ENCODE measurements around the gene OR2L8.
A peak's percentile ranks its signal among the peaks of the same experiment; 100 is the strongest.
"Not testable (repeated sequence)": the region's sequence is repeated elsewhere in the genome, so short reads cannot be mapped to it uniquely, and the experiment has no call there.

The OR2L8 gene

DNA sequence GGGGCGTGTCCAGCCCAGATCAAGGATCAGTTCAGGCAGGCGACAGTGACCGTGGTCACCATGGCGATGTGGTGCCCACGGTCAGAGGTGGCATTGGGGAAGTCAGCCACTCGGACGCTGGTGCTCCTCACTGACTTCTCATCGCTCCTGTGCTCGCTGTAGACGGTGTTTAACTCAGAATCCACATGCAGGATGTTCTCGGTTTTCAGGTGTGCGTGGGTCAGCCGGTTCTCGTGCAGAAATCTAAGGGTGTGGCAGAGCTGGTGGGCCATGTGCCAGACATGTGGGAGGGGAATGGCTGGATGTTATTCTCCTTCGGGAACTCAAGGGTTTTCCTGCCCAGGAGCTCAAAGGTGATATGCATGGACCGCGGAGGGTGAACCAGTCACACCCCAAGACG lies 12.2 kb upstream of the OR2L8 start:
- H3K9me3 ChIP-seq (ENCODE audit: control extremely low read depth in 1 of 5, control insufficient read depth in 4 of 5, insufficient read depth in 2 of 5, low read depth in 1 of 5, low read length in 4 of 5) = peaks cover 0 to 3% (median 0%) of the 10 kb centered on the region in 5 experiments
- no peak overlapping the region for H3K4me3 ChIP-seq (ENCODE audit: control insufficient read depth in 1 of 7, extremely low read depth in 1 of 7, insufficient read depth in 4 of 7, low read depth in 2 of 7, low read length in 6 of 7)
- no peaks in the 10 kb centered on the region for H3K27me3 ChIP-seq (replicated peaks in 2 of 5; ENCODE audit: control insufficient read depth in 4 of 5, insufficient read depth in 5 of 5, low read length in 4 of 5)
- no peak overlapping the region for H3K27ac ChIP-seq (ENCODE audit: insufficient read depth in 1 of 2, low read depth in 1 of 2, low read length in 2 of 2, poor library complexity in 1 of 2, severe bottlenecking in 2 of 2)
- 97% methylated on average over 18 of the region's 18 CpGs for WGBS (ENCODE audit: insufficient coverage)
- POLR2A ChIA-PET = no interaction called here
- H3K4me1 ChIP-seq (ENCODE audit: control extremely low read depth in 1 of 4, control insufficient read depth in 4 of 4, insufficient read depth in 4 of 4, low read length in 3 of 4) = peaks cover 0 to 12% (median 2%) of the 10 kb centered on the region in 4 experiments
- DNase-seq = no peak
- CTCF ChIA-PET = interaction anchor here (0.6 to 2.1 kb wide), 15 partner anchors 8 to 869 kb away, joined by 3 to 7 read pairs (median 3); partner anchors contain the start of gene OR2AJ1
- H3K36me3 ChIP-seq (ENCODE audit: control insufficient read depth in 4 of 4, insufficient read depth in 4 of 4, low read length in 3 of 4) = no peaks in the 10 kb centered on the region

DNA sequence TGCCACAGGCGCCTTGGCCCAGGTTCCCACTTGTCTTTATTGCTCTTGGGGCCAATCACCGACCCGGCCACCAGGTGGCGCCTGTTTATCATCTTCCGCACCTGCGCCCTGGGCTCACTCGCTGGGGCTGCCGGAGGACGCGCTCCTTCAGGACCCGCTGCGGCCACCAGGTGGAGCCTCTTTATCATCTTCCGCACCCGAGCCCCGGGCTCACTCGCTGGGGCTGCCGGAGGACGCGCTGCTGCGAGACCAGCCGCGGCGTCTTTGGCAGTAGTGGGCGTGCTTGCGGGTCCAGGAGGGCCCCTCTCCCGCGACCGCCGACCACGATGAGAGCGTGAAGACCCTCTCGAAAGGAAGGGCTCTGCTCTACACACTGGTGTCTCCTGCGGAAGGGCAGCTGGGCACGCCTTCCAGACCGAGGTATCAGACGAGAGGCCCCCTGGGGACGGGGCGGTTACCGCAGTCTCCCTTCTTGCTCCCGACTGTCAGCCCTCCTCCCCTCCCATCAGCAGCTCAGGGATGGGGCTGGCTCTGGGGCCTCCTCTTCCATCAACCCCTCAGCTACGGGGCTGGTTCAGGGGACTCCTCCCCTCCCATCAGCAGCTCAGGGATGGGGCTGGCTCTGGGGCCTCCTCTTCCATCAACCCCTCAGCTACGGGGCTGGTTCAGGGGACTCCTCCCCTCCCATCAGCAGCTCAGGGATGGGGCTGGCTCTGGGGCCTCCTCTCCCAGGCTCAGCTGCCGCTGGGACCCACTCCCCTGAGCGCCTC lies 11.5 kb upstream of the OR2L8 start:
- H3K27ac ChIP-seq (ENCODE audit: insufficient read depth in 1 of 2, low read depth in 1 of 2, low read length in 2 of 2, poor library complexity in 1 of 2, severe bottlenecking in 2 of 2) = peak overlapping the region; percentile 13 to 60

GRCh38 chr1:247942624-247943023 lies 6.0 kb upstream of the OR2L8 start:
- CTCF ChIA-PET = no interaction called here
- DNase-seq = no peak
- Histone ChIP-seq H3K27me3 (replicated peaks in 2 of 5; ENCODE audit: control insufficient read depth in 4 of 5, insufficient read depth in 5 of 5, low read length in 4 of 5) (no peaks in the 10 kb centered on the region), H3K36me3 (ENCODE audit: control insufficient read depth in 4 of 4, insufficient read depth in 4 of 4, low read length in 3 of 4) (no peaks in the 10 kb centered on the region), H3K27ac (ENCODE audit: insufficient read depth in 1 of 2, low read depth in 1 of 2, low read length in 2 of 2, poor library complexity in 1 of 2, severe bottlenecking in 2 of 2) (no peak overlapping the region), H3K9me3 (ENCODE audit: control extremely low read depth in 1 of 5, control insufficient read depth in 4 of 5, insufficient read depth in 2 of 5, low read depth in 1 of 5, low read length in 4 of 5) (no peaks in the 10 kb centered on the region), H3K4me1 (ENCODE audit: control extremely low read depth in 1 of 4, control insufficient read depth in 4 of 4, insufficient read depth in 4 of 4, low read length in 3 of 4) (peaks cover 0 to 13% (median 2%) of the 10 kb centered on the region in 4 experiments), H3K4me3 (ENCODE audit: control insufficient read depth in 1 of 7, extremely low read depth in 1 of 7, insufficient read depth in 4 of 7, low read depth in 2 of 7, low read length in 6 of 7) (no peak overlapping the region)
- POLR2A ChIA-PET = no interaction called here
- WGBS (ENCODE audit: insufficient coverage) = 100% methylated on average over 1 of the region's 6 CpGs

More for the DNA sequence above, 11.5 kb upstream of the OR2L8 start:
- H3K36me3 ChIP-seq (ENCODE audit: control insufficient read depth in 4 of 4, insufficient read depth in 4 of 4, low read length in 3 of 4); H3K27me3 ChIP-seq (replicated peaks in 2 of 5; ENCODE audit: control insufficient read depth in 4 of 5, insufficient read depth in 5 of 5, low read length in 4 of 5); H3K9me3 ChIP-seq (ENCODE audit: control extremely low read depth in 1 of 5, control insufficient read depth in 4 of 5, insufficient read depth in 2 of 5, low read depth in 1 of 5, low read length in 4 of 5): not testable (repeated sequence)
- peak; percentile 90 to 99 (median 97) for DNase-seq
- 15% methylated on average over 38 of the region's 44 CpGs for WGBS (ENCODE audit: insufficient coverage)
- H3K4me3 ChIP-seq (ENCODE audit: control insufficient read depth in 1 of 7, extremely low read depth in 1 of 7, insufficient read depth in 4 of 7, low read depth in 2 of 7, low read length in 6 of 7) = peak overlapping the region; percentile 62 to 90 (median 79)
- peaks cover 0 to 13% (median 2%) of the 10 kb centered on the region in 4 experiments for H3K4me1 ChIP-seq (ENCODE audit: control extremely low read depth in 1 of 4, control insufficient read depth in 4 of 4, insufficient read depth in 4 of 4, low read length in 3 of 4)
- POLR2A ChIA-PET = interaction anchor here (0.5 kb wide), 1 partner anchor 346 kb away, joined by 3 read pairs; no protein-coding TSS in a partner anchor
- CTCF ChIA-PET = interaction anchor here (0.6 to 2.1 kb wide), 17 partner anchors 13 to 869 kb away, joined by 3 to 7 read pairs (median 3); partner anchors contain the start of gene OR2AJ1

DNA sequence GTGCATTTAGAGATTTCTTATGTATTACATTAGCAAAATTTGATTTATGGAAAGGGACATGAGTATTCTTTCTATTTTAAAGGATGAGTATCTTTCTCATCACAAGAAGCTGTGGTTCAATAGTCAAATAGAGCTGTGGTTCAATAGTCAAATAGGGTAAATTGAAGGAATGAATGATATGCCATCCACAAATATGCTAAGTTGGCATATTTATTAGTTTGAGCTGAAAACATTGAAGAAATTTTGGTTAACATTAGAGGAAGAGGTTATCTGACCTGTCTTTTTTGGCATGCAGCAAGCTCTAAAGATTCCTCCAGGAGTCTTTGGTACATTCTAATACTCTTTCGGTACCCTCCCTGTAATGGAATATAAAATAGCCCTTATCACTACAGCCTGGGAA lies 4.8 kb downstream of the OR2L8 start:
- 100% methylated on average over 1 of the region's 1 CpG for WGBS (ENCODE audit: insufficient coverage)
- ChIA-PET POLR2A (no interaction called here), CTCF (no interaction called here)
- Histone ChIP-seq H3K4me3 (ENCODE audit: control insufficient read depth in 1 of 7, extremely low read depth in 1 of 7, insufficient read depth in 4 of 7, low read depth in 2 of 7, low read length in 6 of 7) (no peak overlapping the region), H3K27me3 (replicated peaks in 2 of 5; ENCODE audit: control insufficient read depth in 4 of 5, insufficient read depth in 5 of 5, low read length in 4 of 5) (no peaks in the 10 kb centered on the region), H3K36me3 (ENCODE audit: control insufficient read depth in 4 of 4, insufficient read depth in 4 of 4, low read length in 3 of 4) (peaks cover 0 to 3% (median 0%) of the 10 kb centered on the region in 4 experiments), H3K27ac (ENCODE audit: insufficient read depth in 1 of 2, low read depth in 1 of 2, low read length in 2 of 2, poor library complexity in 1 of 2, severe bottlenecking in 2 of 2) (no peak overlapping the region), H3K4me1 (ENCODE audit: control extremely low read depth in 1 of 4, control insufficient read depth in 4 of 4, insufficient read depth in 4 of 4, low read length in 3 of 4) (no peaks in the 10 kb centered on the region), H3K9me3 (ENCODE audit: control extremely low read depth in 1 of 5, control insufficient read depth in 4 of 5, insufficient read depth in 2 of 5, low read depth in 1 of 5, low read length in 4 of 5) (peaks cover 0 to 4% (median 2%) of the 10 kb centered on the region in 5 experiments)
- no peak for DNase-seq

DNA sequence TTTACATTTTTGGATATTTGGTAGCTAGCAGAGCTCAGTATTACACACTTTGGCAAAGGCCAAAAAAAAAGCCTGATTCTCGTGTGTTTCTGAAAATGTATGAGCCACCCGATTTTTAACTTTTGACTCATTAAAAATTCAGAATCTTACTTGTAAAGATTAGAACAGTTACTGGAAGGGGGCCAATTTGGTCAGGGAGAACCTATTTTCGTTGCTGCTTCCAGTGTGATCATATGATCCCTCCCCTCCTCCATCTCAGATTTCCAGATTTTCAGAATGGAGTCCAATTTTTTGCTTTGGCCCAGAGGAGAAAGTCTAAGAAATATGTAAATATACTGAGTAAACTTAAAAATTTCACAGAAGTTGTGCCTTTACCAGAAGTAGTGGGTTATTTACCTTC lies 13.1 kb downstream of the OR2L8 start:
- ChIA-PET CTCF (interaction anchor here (1.2 kb wide), 1 partner anchor 25 kb away, joined by 3 read pairs; no protein-coding TSS in a partner anchor), POLR2A (no interaction called here)
- no peak overlapping the region for H3K4me3 ChIP-seq (ENCODE audit: control insufficient read depth in 1 of 7, extremely low read depth in 1 of 7, insufficient read depth in 4 of 7, low read depth in 2 of 7, low read length in 6 of 7)
- no peaks in the 10 kb centered on the region for H3K9me3 ChIP-seq (ENCODE audit: control extremely low read depth in 1 of 5, control insufficient read depth in 4 of 5, insufficient read depth in 2 of 5, low read depth in 1 of 5, low read length in 4 of 5)
- WGBS (ENCODE audit: insufficient coverage) = 50% methylated on average over 2 of the region's 3 CpGs
- H3K27me3 ChIP-seq (replicated peaks in 2 of 5; ENCODE audit: control insufficient read depth in 4 of 5, insufficient read depth in 5 of 5, low read length in 4 of 5) = no peaks in the 10 kb centered on the region
- no peaks in the 10 kb centered on the region for H3K36me3 ChIP-seq (ENCODE audit: control insufficient read depth in 4 of 4, insufficient read depth in 4 of 4, low read length in 3 of 4)
- peak overlapping the region in 1 of 2 experiments; percentile 25 for H3K27ac ChIP-seq (ENCODE audit: insufficient read depth in 1 of 2, low read depth in 1 of 2, low read length in 2 of 2, poor library complexity in 1 of 2, severe bottlenecking in 2 of 2)
- peaks cover 0 to 33% (median 7%) of the 10 kb centered on the region in 4 experiments for H3K4me1 ChIP-seq (ENCODE audit: control extremely low read depth in 1 of 4, control insufficient read depth in 4 of 4, insufficient read depth in 4 of 4, low read length in 3 of 4)
- DNase-seq = peak in 2 of 3 donors; percentile 47 to 64

- Histone ChIP-seq H3K27ac (ENCODE audit: insufficient read depth in 1 of 2, low read depth in 1 of 2, low read length in 2 of 2, poor library complexity in 1 of 2, severe bottlenecking in 2 of 2) (peak overlapping the region in 1 of 2 experiments; percentile 57), H3K36me3 (ENCODE audit: control insufficient read depth in 4 of 4, insufficient read depth in 4 of 4, low read length in 3 of 4) (no peaks in the 10 kb centered on the region), H3K27me3 (replicated peaks in 2 of 5; ENCODE audit: control insufficient read depth in 4 of 5, insufficient read depth in 5 of 5, low read length in 4 of 5) (no peaks in the 10 kb centered on the region), H3K9me3 (ENCODE audit: control extremely low read depth in 1 of 5, control insufficient read depth in 4 of 5, insufficient read depth in 2 of 5, low read depth in 1 of 5, low read length in 4 of 5) (no peaks in the 10 kb centered on the region), H3K4me1 (ENCODE audit: control extremely low read depth in 1 of 4, control insufficient read depth in 4 of 4, insufficient read depth in 4 of 4, low read length in 3 of 4) (peaks cover 0 to 34% (median 8%) of the 10 kb centered on the region in 4 experiments), H3K4me3 (ENCODE audit: control insufficient read depth in 1 of 7, extremely low read depth in 1 of 7, insufficient read depth in 4 of 7, low read depth in 2 of 7, low read length in 6 of 7) (peak overlapping the region in 4 of 7 experiments; percentile 35 to 52 (median 45))
- WGBS (ENCODE audit: insufficient coverage) = 17% methylated on average over 1 of the region's 4 CpGs
- CTCF ChIA-PET = interaction anchor here (1.2 kb wide), 1 partner anchor 26 kb away, joined by 3 read pairs; no protein-coding TSS in a partner anchor
- DNase-seq = peak; percentile 52 to 84 (median 73)
- POLR2A ChIA-PET = no interaction called here
Measured at GRCh38 chr1:247962911-247963588, 14.4 kb downstream of the OR2L8 start.

DNA sequence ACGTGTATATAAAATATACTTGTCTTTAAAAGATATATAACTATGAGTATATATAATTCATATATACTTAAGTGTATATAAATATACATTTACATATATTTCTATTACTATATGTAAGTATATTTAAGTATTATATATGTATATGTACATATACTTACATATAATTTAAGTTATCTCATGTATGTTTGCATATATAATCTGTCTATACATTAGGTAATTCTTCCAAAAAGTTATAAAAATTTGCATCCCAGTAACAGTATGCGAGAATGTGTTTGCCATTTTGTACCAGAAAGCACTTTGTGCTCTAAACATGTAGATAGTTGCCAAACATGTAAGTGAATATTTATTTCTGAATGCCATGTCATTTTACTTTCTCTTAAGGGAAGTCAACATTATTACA lies 16.3 kb downstream of the OR2L8 start, which contains the start of gene OR2AK2:
Gene OR2AK2, plus strand, starts transcription at position 301 of the 400 bp plus-strand sequence. CDS start 144 bp downstream, outside the sequence.
- H3K4me3 ChIP-seq (ENCODE audit: control insufficient read depth in 1 of 7, extremely low read depth in 1 of 7, insufficient read depth in 4 of 7, low read depth in 2 of 7, low read length in 6 of 7) = no peak within 1 kb of the TSS
- peaks cover 0 to 34% (median 8%) of the 10 kb centered on the region in 4 experiments for H3K4me1 ChIP-seq (ENCODE audit: control extremely low read depth in 1 of 4, control insufficient read depth in 4 of 4, insufficient read depth in 4 of 4, low read length in 3 of 4)
- H3K27me3 ChIP-seq (replicated peaks in 2 of 5; ENCODE audit: control insufficient read depth in 4 of 5, insufficient read depth in 5 of 5, low read length in 4 of 5) = no peaks in the 10 kb centered on the region
- WGBS (ENCODE audit: insufficient coverage) = no CpG with 5 or more reads among the region's 2 CpGs
- ChIA-PET CTCF (no interaction called here), POLR2A (no interaction called here)
- no peaks in the 10 kb centered on the region for H3K9me3 ChIP-seq (ENCODE audit: control extremely low read depth in 1 of 5, control insufficient read depth in 4 of 5, insufficient read depth in 2 of 5, low read depth in 1 of 5, low read length in 4 of 5)
- no peak within 1 kb of the TSS for H3K27ac ChIP-seq (ENCODE audit: insufficient read depth in 1 of 2, low read depth in 1 of 2, low read length in 2 of 2, poor library complexity in 1 of 2, severe bottlenecking in 2 of 2)
- H3K36me3 ChIP-seq (ENCODE audit: control insufficient read depth in 4 of 4, insufficient read depth in 4 of 4, low read length in 3 of 4) = no peaks in the 10 kb centered on the region
- no peak for DNase-seq
